ENCODE data around the gene PDE3A. TPM values are rescaled to one million over a fixed set of nuclear protein-coding genes. Genes with fewer than 3 reads are reported as not detected.

The PDE3A gene
- total RNA-seq, 1 experiment from 2014 or later = 0.12 TPM

GRCh38 chr12:20572451-20572850, 204.1 kb downstream of the PDE3A start:
- ChIA-PET POLR2A (no interaction called here), RAD21 (ENCODE audit: low non-redundant PET in 1 of 2, low total read pairs in 2 of 2, uncharacterized antibody in 2 of 2, unreplicated experiment in 2 of 2) (no interaction called here), CTCF (interaction anchor here (1.8 kb wide), 1 partner anchor 23 kb away, joined by 6 read pairs; no protein-coding TSS in a partner anchor)
- Histone ChIP-seq H3K36me3 (ENCODE audit: control insufficient read depth in 1 of 2, insufficient read depth in 2 of 2, low read length in 2 of 2) (no peaks in the 10 kb centered on the region), H3K79me2 (ENCODE audit: insufficient read depth, low read length) (no peaks in the 10 kb centered on the region), H3K4me2 (ENCODE audit: low read length) (no peak overlapping the region), H3K27ac (ENCODE audit: low read depth, low read length) (no peak overlapping the region), H3K4me3 (replicated peaks in 1 of 2; ENCODE audit: low read depth in 1 of 2, low read length in 2 of 2) (no peak overlapping the region), H3K4me1 (ENCODE audit: control insufficient read depth in 1 of 2, insufficient read depth in 2 of 2, low read length in 2 of 2) (no peaks in the 10 kb centered on the region), H3K9me3 (ENCODE audit: control insufficient read depth in 1 of 2, insufficient read depth in 1 of 2, low read depth in 1 of 2, low read length in 2 of 2) (no peaks in the 10 kb centered on the region), H3K27me3 (ENCODE audit: insufficient read depth, low read length) (no peaks in the 10 kb centered on the region), H2AFZ (ENCODE audit: low read depth, low read length, poor library complexity, severe bottlenecking) (no peak overlapping the region), H4K20me1 (ENCODE audit: insufficient read depth) (no peaks in the 10 kb centered on the region), H3K9me2 (ENCODE audit: insufficient read depth) (no peaks in the 10 kb centered on the region), H3K9ac (ENCODE audit: low read length) (no peak overlapping the region)
- DNase-seq (ENCODE audit: low read depth, low spot score) = no peak
- intact Hi-C loops (cut with micrococcal nuclease) = no loop called here
- TF ChIP-seq CBX3 (IDR thresholded peaks at IDR 0.05; ENCODE audit: low read depth) = no peak
- TF ChIP-seq MAX (IDR thresholded peaks at IDR 0.05) = no peak
- TF ChIP-seq ZBTB33 (IDR thresholded peaks at IDR 0.05; ENCODE audit: extremely low read depth, insufficient replicate concordance, low read length) = no peak
- TF ChIP-seq YY1 (IDR thresholded peaks at IDR 0.05; ENCODE audit: extremely low read depth, insufficient replicate concordance, low read depth, low read length) = no peak
- TF ChIP-seq ZNF274 (IDR thresholded peaks at IDR 0.05; ENCODE audit: low read depth, low read length) = no peak
- TF ChIP-seq POLR2A (IDR thresholded peaks at IDR 0.05; ENCODE audit: borderline replicate concordance, extremely low read depth, insufficient read depth, insufficient read length) = no peak
- TF ChIP-seq REST (IDR thresholded peaks at IDR 0.05; ENCODE audit: low read depth) = no peak
- TF ChIP-seq JUND (IDR thresholded peaks at IDR 0.05) = no peak
- TF ChIP-seq EZH2phosphoT487 (IDR thresholded peaks at IDR 0.05; ENCODE audit: borderline replicate concordance) = no peak
- BruUV-seq (replicated peaks) = no TSS peak
- no peak for ATAC-seq

All from HCT116 (cell line).